IPS DF 6.9 (cell line): ENCODE data around the gene ANTKMT.

ENCODE experiments used
- DNase-seq: peaks from one replicate; pipeline ENCODE4 v3.0.0-alpha.2; 2013; ENCODE audit warnings: low read depth, low spot score
- H3K27ac ChIP-seq: one replicate; pipeline ENCODE4 v1.5.1; 2013; ENCODE audit warnings: low read length, control low read depth
- H3K27me3 ChIP-seq: 2 replicates; pipeline ENCODE4 v1.6.1; 2013; ENCODE audit warnings: mild to moderate bottlenecking, low read length; ENCODE audit not compliant: control insufficient read depth, insufficient read depth
- H3K36me3 ChIP-seq: 2 replicates; pipeline ENCODE4 v1.6.1; 2013; ENCODE audit warnings: low read length; ENCODE audit not compliant: control insufficient read depth, insufficient read depth
- H3K4me1 ChIP-seq: 2 replicates; pipeline ENCODE4 v1.6.1; 2013; ENCODE audit warnings: low read length; ENCODE audit not compliant: control insufficient read depth, insufficient read depth
- H3K4me3 ChIP-seq: 2 replicates; pipeline ENCODE4 v1.5.1; 2013; ENCODE audit warnings: mild to moderate bottlenecking, low read length
- H3K9me3 ChIP-seq: 2 replicates; pipeline ENCODE4 v1.6.1; 2013; ENCODE audit warnings: low read length, inconsistent platforms; ENCODE audit not compliant: control insufficient read depth, insufficient read depth
- WGBS: extraction: QIAGEN DNeasy Blood & Tissue Kit; methylation state at CpG from one replicate; pipeline ENCODE4 v1.1.7; 2013; ENCODE audit warnings: mixed read lengths, missing lambda C conversion rate; ENCODE audit not compliant: insufficient read length, insufficient coverage; 5-methylcytosine and 5-hydroxymethylcytosine counted together

The ANTKMT gene

GRCh38 chr16:676913-677312 lies 44.0 kb upstream of the ANTKMT start:
- Histone ChIP-seq H3K9me3 (no peaks in the 10 kb centered on the region), H3K27ac (no peak overlapping the region), H3K27me3 (no peaks in the 10 kb centered on the region), H3K4me3 (no peak overlapping the region), H3K4me1 (peaks cover 9% of the 10 kb centered on the region), H3K36me3 (peaks cover 19% of the 10 kb centered on the region)
- DNase-seq, result no peak
- WGBS, result no CpG with 5 or more reads among the region's 23 CpGs

GRCh38 chr16:677316-678190 lies 43.4 kb upstream of the ANTKMT start:
- Histone ChIP-seq H3K4me3 (no peak overlapping the region), H3K27ac (no peak overlapping the region), H3K36me3 (peaks cover 19% of the 10 kb centered on the region), H3K9me3 (no peaks in the 10 kb centered on the region), H3K27me3 (no peaks in the 10 kb centered on the region), H3K4me1 (peaks cover 9% of the 10 kb centered on the region)
- no CpG with 5 or more reads among the region's 57 CpGs for WGBS
- no peak for DNase-seq

- H3K9me3 ChIP-seq, result no peaks in the 10 kb centered on the region
- H3K27ac ChIP-seq, result no peak overlapping the region
- peaks cover 9% of the 10 kb centered on the region for H3K4me1 ChIP-seq
- H3K4me3 ChIP-seq, result no peak overlapping the region
- WGBS, result no CpG with 5 or more reads among the region's 21 CpGs
- H3K27me3 ChIP-seq, result no peaks in the 10 kb centered on the region
- H3K36me3 ChIP-seq, result peaks cover 16% of the 10 kb centered on the region
- no peak for DNase-seq
Observed at GRCh38 chr16:678209-678857, 42.6 kb upstream of the ANTKMT start.

GRCh38 chr16:678858-679813 lies 41.8 kb upstream of the ANTKMT start:
- Histone ChIP-seq H3K4me3 (peak overlapping the region; percentile 48), H3K27me3 (no peaks in the 10 kb centered on the region), H3K27ac (no peak overlapping the region), H3K9me3 (no peaks in the 10 kb centered on the region), H3K4me1 (peaks cover 9% of the 10 kb centered on the region), H3K36me3 (peaks cover 15% of the 10 kb centered on the region)
- no peak for DNase-seq
- WGBS, result no CpG with 5 or more reads among the region's 52 CpGs

- no peak for DNase-seq
- Histone ChIP-seq H3K4me3 (peak within 1 kb of the TSS; percentile 65), H3K4me1 (peaks cover 9% of the 10 kb centered on the region), H3K27ac (no peak within 1 kb of the TSS), H3K9me3 (no peaks in the 10 kb centered on the region), H3K36me3 (peaks cover 15% of the 10 kb centered on the region), H3K27me3 (no peaks in the 10 kb centered on the region)
- WGBS, result no CpG with 5 or more reads among the region's 91 CpGs
Observed at GRCh38 chr16:679814-680624, 40.9 kb upstream of the ANTKMT start, which contains the start of gene STUB1. TSS of gene STUB1 (plus strand) at chr16:680410. CDS start at chr16:680526, 116 bp downstream.

- H3K27me3 ChIP-seq, result no peaks in the 10 kb centered on the region
- peaks cover 19% of the 10 kb centered on the region for H3K36me3 ChIP-seq
- H3K4me3 ChIP-seq, result peak overlapping the region; percentile 65
- DNase-seq, result no peak
- H3K9me3 ChIP-seq, result no peaks in the 10 kb centered on the region
- no CpG with 5 or more reads among the region's 38 CpGs for WGBS
- peaks cover 9% of the 10 kb centered on the region for H3K4me1 ChIP-seq
- no peak overlapping the region for H3K27ac ChIP-seq
Observed at GRCh38 chr16:680625-680945, 40.4 kb upstream of the ANTKMT start.

GRCh38 chr16:680967-681745 lies 39.8 kb upstream of the ANTKMT start:
- H3K27ac ChIP-seq, result no peak overlapping the region
- H3K4me1 ChIP-seq, result peaks cover 9% of the 10 kb centered on the region
- H3K4me3 ChIP-seq, result peak overlapping the region; percentile 65; the same call in 1 of the 2 replicates
- no CpG with 5 or more reads among the region's 44 CpGs for WGBS
- no peaks in the 10 kb centered on the region for H3K9me3 ChIP-seq
- no peak for DNase-seq
- H3K27me3 ChIP-seq, result no peaks in the 10 kb centered on the region
- H3K36me3 ChIP-seq, result peaks cover 19% of the 10 kb centered on the region

- DNase-seq, result no peak
Observed at GRCh38 chr16:681746-682427, 39.1 kb upstream of the ANTKMT start.

More at GRCh38 chr16:681746-682427, 39.1 kb upstream of the ANTKMT start:
- Histone ChIP-seq H3K4me1 (peaks cover 9% of the 10 kb centered on the region), H3K27ac (no peak overlapping the region), H3K4me3 (no peak overlapping the region), H3K27me3 (no peaks in the 10 kb centered on the region), H3K36me3 (peaks cover 23% of the 10 kb centered on the region), H3K9me3 (no peaks in the 10 kb centered on the region)
- WGBS, result no CpG with 5 or more reads among the region's 28 CpGs
